ENCODE measurements around the gene RGS16. TPM values are rescaled to one million over a fixed set of nuclear protein-coding genes. Genes with fewer than 3 reads are reported as not detected.

RGS16 gene
- polyA plus RNA-seq, 1 donor (not counting 4 experiments of a cell fraction or from before 2014, with no cell fraction given) = 0.34 TPM

- DNase-seq (ENCODE audit: low read depth, low spot score) (no peak), FAIRE-seq (no peak)
- Histone ChIP-seq H3K4me1 (ENCODE audit: control insufficient read depth, extremely low read depth, insufficient read depth, low read length) (peaks cover 30% of the 10 kb centered on the region), H3K4me2 (ENCODE audit: control insufficient read depth, extremely low read depth, insufficient read depth, low read depth, low read length) (no peak overlapping the region), H3K79me2 (ENCODE audit: control insufficient read depth, insufficient read depth, low read length) (no peaks in the 10 kb centered on the region), H4K20me1 (ENCODE audit: control insufficient read depth, extremely low read depth, insufficient read depth, low read length) (no peaks in the 10 kb centered on the region), H3K36me3 (ENCODE audit: control insufficient read depth in 2 of 2, extremely low read depth in 1 of 2, insufficient read depth in 2 of 2, low read length in 2 of 2) (no peaks in the 10 kb centered on the region), H3K27ac (ENCODE audit: control insufficient read depth, insufficient read depth, low read length) (no peak overlapping the region), H3K27me3 (ENCODE audit: control insufficient read depth, extremely low read depth, insufficient read depth, low read length) (peaks cover 26% of the 10 kb centered on the region), H3K9me1 (ENCODE audit: control insufficient read depth, extremely low read depth, insufficient read depth, low read length) (no peaks in the 10 kb centered on the region), H3K9ac (ENCODE audit: control insufficient read depth, extremely low read depth, insufficient read depth, low read length) (no peak overlapping the region), H2AFZ (ENCODE audit: control insufficient read depth, low read length) (no peak overlapping the region), H3K9me3 (ENCODE audit: control insufficient read depth, low read depth, low read length) (no peaks in the 10 kb centered on the region), H3K4me3 (ENCODE audit: control insufficient read depth in 2 of 3, extremely low read depth in 1 of 3, insufficient read depth in 2 of 3, low read depth in 1 of 3, low read length in 3 of 3) (no peak overlapping the region)
- TF ChIP-seq EZH2 (IDR thresholded peaks at IDR 0.05; ENCODE audit: low read length) (no peak), CTCF (optimal IDR thresholded peaks at IDR 0.05 in 1 of 3, IDR thresholded peaks at IDR 0.05 in 1 of 3, conservative IDR thresholded peaks at IDR 0.05 in 1 of 3; ENCODE audit: extremely low read depth in 1 of 3, insufficient read depth in 2 of 3, low read length in 3 of 3) (no peak)
- dilution Hi-C loops (cut with MboI; ENCODE audit: extremely low pct_ligation_motif_present, low sequenced_read_pairs) = no loop called here
These were observed 7.6 kb upstream of the RGS16 start for GRCh38 chr1:182611787-182612186.

GRCh38 chr1:182611326-182611725 lies 7.1 kb upstream of the RGS16 start:
- Histone ChIP-seq H2AFZ (ENCODE audit: control insufficient read depth, low read length) (no peak overlapping the region), H3K36me3 (ENCODE audit: control insufficient read depth in 2 of 2, extremely low read depth in 1 of 2, insufficient read depth in 2 of 2, low read length in 2 of 2) (no peaks in the 10 kb centered on the region), H3K27ac (ENCODE audit: control insufficient read depth, insufficient read depth, low read length) (no peak overlapping the region), H4K20me1 (ENCODE audit: control insufficient read depth, extremely low read depth, insufficient read depth, low read length) (no peaks in the 10 kb centered on the region), H3K9me3 (ENCODE audit: control insufficient read depth, low read depth, low read length) (no peaks in the 10 kb centered on the region), H3K9me1 (ENCODE audit: control insufficient read depth, extremely low read depth, insufficient read depth, low read length) (no peaks in the 10 kb centered on the region), H3K4me2 (ENCODE audit: control insufficient read depth, extremely low read depth, insufficient read depth, low read depth, low read length) (no peak overlapping the region), H3K27me3 (ENCODE audit: control insufficient read depth, extremely low read depth, insufficient read depth, low read length) (peaks cover 25% of the 10 kb centered on the region), H3K4me1 (ENCODE audit: control insufficient read depth, extremely low read depth, insufficient read depth, low read length) (peaks cover 25% of the 10 kb centered on the region), H3K79me2 (ENCODE audit: control insufficient read depth, insufficient read depth, low read length) (no peaks in the 10 kb centered on the region), H3K4me3 (ENCODE audit: control insufficient read depth in 2 of 3, extremely low read depth in 1 of 3, insufficient read depth in 2 of 3, low read depth in 1 of 3, low read length in 3 of 3) (no peak overlapping the region), H3K9ac (ENCODE audit: control insufficient read depth, extremely low read depth, insufficient read depth, low read length) (no peak overlapping the region)
- TF ChIP-seq CTCF (optimal IDR thresholded peaks at IDR 0.05 in 1 of 3, IDR thresholded peaks at IDR 0.05 in 1 of 3, conservative IDR thresholded peaks at IDR 0.05 in 1 of 3; ENCODE audit: extremely low read depth in 1 of 3, insufficient read depth in 2 of 3, low read length in 3 of 3) (no peak), EZH2 (IDR thresholded peaks at IDR 0.05; ENCODE audit: low read length) (no peak)
- DNase-seq (ENCODE audit: low read depth, low spot score) (no peak), FAIRE-seq (no peak)
- dilution Hi-C loops (cut with MboI; ENCODE audit: extremely low pct_ligation_motif_present, low sequenced_read_pairs) = no loop called here

Measured in keratinocyte (primary cell).